DMS 273 (cell line): ENCODE results near the gene HCN2.
A peak's percentile ranks its signal among the peaks of the same experiment; 100 is the strongest.

ENCODE experiments used
- DNase-seq: peaks from one replicate; lab custom pipeline; 2025; ENCODE audit not compliant: unreplicated experiment; lab: John Stamatoyannopoulos, UW

Gene HCN2

DNA sequence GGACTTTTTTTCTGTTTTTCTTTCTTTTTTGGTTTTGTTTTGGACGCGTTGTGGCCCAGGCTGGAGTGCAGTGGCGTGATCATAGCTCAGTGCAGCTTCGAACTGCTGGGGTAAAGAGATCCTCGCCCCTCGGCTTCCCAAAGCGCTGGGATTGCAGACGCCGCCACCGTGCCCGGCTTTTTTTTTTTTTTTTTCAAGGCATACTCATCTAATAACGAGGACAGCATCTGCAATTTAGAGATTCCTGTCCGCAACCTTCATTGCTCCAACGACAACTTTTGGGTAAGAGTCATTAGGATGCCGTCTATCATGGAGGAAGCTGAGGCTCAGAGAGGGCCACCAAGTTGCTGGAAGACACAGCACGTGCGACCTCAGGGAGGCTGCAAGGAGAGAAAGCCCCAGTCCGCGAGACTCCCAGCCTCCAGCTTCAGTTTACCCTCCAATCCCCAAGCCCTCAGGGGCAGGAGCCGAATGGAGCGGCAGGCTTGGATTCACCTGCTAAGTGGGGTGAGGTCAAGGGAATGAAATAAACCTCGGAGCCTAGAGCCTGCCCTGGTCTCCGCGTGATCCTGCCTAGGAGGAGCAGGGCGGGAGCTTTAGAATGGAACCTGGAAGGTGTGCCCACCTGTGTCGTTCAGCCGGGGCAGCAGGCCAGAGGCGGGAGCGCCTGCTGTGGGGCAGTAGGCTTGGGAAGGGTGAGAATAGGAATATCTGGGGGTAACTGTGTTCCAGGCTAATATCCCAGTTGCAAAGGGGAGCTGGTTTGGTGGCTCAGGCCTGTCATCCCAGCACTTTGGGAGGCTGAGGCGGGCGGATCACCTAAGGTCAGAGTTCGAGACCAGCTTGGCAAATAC is 44.3 kb downstream of the HCN2 start:
- DNase-seq: peak; percentile 53

DNA sequence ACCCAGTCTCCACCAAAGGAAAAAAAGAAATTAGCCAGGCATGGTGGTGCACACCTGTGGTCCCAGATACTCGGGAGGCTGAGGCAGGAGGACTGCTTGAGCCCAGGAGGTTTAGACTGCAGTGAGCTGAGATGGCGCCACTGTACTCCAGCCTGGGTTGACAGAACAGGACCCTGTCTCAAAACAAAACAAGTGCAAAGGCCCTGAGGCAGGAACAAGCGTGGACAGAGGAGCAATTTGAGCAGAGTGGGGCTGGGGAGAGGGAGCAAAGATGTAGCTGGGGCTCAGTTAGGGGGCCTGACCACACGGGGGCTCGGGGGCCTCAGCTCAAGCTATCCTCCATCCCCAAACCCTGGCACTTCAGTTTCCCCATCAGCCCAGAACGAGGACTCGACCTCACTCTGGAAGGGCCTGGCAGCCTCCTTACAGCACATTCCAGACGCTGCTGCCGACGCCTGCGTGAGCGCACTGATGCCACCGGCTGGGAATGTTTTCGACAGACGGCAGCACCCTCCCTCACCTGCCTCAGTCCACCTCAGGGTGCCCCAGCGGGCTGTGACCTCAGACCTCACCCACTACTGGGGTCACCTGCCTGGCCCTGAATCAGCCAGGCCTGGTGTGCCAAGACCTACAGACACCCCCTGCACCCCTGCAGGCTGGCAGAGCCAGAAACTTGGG is 45.4 kb downstream of the HCN2 start:
- DNase-seq: no peak

DNA sequence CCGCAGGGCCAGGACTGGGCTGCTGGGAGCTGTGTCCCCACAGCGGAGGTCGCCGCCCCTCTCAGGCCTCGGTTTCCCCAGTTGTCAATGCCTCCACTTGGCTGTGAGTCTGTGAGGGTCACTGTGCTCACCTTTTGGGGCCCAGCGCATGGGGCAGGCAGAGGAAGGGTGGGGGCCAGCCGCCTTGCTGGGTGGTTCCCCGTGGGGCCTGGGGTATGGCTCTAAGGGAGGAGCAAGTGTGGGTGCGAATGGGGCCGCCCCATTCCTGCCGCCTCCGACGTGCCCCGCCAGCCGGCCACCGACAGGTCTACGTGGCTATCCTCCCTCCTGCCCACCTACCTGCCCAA is 49.2 kb downstream of the HCN2 start:
- no peak for DNase-seq

DNA sequence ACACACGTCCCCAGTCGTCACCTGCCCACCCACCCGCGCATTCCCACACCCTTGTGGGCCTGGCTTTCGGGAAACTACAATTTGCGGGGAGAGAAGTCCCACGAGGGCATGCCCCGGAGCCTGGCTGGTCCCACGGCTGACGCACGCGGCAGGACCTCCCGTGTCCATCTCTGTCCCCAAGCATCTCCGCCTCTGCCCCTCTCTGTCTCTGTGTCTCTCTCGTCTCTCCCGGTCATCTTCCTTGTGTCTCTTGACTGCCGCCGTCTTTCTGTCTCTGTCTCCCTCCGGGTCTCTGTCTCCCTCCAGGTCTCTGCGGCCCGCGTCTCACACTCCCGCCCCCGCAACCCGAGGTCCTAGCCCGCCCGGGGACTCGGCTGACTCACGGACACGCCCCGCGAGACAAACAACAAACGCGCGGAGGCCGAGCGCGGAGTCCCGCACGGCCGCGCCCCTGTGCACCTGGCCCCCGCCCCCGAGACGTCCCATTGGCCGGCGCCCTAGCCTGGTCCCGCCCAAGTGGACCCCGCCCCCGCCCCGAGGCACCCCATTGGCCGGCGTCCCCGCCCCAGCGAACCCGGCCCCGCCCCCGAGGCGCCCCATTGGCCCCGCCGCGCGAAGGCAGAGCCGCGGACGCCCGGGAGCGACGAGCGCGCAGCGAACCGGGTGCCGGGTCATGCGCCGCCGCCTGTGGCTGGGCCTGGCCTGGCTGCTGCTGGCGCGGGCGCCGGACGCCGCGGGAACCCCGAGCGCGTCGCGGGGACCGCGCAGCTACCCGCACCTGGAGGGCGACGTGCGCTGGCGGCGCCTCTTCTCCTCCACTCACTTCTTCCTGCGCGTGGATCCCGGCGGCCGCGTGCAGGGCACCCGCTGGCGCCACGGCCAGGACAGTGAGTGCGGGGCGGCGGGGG is 49.8 kb downstream of the HCN2 start, which contains the start of gene FGF22:
FGF22 (plus strand) TSS at position 627 of the 908 bp plus-strand sequence; CDS start at position 674, 47 bp downstream.
- DNase-seq: peak; percentile 96

DNA sequence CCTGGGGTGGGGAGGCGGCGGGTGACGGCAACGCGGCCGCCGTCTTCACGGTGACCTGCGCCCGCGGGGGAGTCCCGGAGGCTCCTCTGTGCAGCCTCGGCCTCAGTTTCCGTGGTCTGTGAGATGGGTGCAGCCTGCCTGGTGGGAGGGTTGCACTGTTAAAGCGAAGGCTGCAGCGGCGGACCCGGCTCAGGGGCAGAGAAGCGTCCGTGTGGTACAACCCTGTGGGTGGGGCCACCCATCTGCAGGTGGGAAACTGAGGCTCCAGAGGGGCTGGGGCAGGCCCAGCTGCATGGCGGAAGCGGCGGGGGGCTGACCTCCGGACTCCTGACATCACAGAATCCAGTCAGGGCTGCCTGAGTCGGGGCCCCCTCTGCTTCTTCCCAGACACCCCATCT is 50.5 kb downstream of the HCN2 start:
- no peak for DNase-seq

DNA sequence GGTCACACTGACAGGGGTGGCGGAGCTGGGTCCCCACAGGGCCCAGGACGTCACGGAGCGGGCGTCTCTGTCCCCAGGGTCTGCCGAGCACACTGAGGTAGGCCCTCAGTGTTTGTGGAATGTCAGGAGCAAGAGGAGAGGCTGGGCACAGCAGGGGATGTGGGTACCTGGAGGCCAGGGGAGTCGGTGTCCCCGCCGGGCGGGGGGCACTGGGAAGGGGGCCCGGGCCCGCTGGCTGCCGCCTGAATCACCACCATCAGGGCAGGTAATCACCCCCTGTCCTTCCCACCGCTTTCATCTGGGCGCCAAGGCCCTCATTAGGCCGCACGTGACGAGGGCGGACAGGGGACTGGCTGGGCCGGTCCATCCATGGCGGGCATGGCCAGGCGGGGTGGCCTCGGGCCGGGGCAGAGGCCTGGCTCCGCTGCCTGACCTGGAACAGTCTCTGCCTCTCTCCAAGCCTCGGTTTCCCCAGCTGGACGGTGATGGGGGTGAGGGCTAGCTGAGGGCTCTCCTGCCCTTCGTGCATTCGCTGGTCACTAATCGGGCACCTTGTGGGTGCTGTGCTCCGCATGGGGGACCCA is 51.0 kb downstream of the HCN2 start:
- DNase-seq: no peak

DNA sequence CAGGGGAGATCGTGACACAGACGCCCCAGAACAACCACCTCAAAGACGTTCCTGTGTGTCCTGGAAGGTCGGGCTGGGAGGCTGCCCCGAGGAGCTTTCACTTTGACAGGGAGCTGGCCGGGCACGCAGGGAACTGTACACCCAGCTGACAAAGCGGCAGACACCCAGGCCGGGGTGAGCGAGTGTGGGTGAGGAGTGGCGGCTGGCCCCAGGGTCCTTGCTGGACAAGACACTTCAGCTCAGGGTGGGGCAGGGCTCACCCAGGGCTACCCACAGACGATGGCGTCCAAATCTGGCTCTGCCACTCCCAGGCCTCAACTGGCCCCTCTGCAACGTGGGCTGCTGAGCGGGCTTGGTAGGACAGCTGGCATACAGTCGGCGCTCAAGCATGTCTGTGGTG is 52.0 kb downstream of the HCN2 start:
- DNase-seq: no peak

DNA sequence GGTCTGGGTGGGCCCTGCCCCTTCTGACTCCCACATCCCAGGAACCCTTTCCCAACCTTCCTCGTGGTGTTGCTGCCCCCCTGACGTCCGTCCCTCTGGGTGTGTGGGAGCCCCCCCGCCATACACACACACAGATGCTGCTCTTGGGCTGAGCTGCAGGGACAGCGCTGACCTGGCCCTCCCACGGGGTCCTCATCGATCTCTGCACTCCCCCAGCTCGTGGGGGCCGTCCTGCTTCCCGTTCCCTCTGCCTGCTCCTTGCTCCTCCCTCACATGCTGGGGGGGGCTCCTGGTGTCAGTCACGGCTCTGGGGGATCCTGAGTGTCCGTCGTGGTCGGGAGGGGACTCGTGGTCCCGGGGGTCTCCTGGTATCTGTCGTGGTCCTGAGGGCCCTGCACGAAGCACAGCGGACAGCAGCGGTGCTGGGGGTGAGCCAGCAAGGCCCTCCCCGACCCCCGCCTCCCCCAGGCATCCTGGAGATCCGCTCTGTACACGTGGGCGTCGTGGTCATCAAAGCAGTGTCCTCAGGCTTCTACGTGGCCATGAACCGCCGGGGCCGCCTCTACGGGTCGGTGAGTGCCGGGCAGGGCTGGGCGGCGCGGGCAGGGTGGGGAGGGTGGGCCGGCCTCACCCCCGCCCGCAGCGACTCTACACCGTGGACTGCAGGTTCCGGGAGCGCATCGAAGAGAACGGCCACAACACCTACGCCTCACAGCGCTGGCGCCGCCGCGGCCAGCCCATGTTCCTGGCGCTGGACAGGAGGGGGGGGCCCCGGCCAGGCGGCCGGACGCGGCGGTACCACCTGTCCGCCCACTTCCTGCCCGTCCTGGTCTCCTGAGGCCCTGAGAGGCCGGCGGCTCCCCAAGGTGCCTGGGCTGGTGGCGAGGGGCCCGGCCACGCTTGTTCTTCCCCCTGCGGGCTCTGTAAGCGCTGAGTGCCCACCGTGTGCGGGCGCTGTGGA is 53.4 kb downstream of the HCN2 start:
- no peak for DNase-seq

DNA sequence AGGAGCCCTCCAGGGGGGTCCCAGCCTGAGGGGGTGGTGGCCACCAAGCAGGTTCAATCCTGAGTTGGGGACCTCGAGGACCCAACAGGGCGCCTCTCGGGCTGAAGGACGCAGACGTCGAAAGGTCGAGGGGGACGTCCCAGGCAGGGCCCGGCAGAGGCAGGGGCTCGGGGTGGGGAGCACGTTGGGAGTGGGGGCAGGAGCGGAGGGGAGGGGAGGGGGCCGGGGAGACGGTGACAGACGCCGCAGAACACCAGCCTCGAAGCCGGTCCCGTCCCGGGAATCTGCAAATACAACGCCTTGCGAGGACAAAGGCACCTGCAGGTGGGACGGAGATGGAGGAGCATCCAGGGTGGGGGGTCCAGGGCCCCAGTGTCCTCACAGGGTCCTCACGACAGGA is 54.1 kb downstream of the HCN2 start:
- DNase-seq: no peak

DNA sequence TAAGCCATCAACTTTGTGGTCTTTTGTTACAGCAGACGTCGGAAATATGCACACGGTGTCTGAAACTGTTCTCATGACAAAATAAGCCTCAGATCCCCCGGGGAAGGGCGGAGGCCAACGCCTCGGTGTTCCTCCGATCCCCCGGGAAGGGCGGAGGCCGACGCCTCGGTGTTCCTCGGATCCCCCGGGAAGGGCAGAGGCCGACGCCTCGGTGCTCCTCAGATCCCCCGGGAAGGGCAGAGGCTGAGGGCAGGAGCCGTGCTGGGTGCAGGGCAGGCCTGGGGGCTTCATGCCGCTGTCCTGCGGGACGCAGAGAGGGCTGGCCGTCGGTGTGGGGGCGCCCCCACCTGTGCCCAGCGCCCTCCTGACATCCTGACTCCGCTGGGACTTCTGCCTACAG is 54.7 kb downstream of the HCN2 start:
- no peak for DNase-seq

DNA sequence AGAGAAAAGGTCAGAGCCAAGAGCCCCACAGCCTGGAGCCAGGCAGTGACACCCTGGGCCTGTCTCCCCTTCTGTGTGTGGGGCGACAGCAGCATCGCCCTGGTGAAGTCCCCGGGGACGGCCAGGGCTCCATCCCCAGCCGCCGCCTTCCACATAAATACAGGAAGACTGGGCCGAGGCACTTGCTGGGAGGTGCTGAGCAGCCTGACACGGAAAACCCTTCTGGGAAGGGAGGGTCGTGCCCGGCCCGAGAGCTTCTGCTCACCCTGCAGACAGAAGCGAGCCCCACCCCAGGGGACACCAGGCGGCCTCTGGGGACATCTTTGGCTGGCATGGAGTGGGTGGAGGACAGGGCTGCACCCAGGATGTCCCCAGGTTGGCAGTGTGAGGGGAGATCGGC is 55.1 kb downstream of the HCN2 start:
- DNase-seq: no peak

DNA sequence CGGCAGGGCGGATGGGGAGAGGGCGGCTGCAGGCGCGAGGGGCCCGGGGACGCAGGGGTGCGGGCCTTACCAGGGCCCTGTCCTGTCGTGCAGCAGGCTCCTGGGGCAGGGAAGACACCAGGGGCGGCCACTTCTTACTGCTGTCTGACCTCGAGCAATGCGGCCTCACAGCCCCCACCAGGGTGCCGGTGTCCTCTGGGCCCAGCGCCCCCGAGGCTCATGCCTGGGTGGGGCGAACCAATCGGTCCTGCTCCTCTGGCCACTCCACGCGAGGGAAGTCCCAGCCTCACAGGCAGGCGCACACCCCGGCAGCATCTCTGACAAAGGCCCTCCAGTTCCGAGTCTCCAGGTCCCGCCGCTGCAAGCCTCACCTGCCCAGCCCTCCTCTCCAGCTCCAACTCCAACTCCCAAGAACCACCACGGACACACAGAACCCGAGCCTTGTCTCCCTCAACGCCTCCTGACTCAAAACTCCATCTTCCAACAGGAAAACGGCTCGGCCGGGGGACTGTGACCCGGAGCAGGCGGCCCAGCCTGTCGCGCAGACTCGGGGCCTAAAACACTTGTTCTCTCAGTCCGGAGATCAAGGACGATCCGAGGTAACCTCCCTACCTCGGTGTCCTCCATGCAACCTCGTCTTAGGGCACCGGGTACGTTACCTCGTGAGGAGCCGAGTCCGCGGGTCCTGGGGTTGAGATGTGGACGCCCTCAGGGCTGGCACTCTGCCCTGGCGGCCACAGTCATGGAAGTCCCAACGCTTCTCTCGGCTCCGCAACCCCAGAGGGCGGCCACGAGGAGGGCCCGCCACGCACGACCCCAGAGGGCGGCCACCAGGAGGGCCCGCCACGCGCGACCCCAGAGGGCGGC is 56.5 kb downstream of the HCN2 start:
- DNase-seq: no peak

DNA sequence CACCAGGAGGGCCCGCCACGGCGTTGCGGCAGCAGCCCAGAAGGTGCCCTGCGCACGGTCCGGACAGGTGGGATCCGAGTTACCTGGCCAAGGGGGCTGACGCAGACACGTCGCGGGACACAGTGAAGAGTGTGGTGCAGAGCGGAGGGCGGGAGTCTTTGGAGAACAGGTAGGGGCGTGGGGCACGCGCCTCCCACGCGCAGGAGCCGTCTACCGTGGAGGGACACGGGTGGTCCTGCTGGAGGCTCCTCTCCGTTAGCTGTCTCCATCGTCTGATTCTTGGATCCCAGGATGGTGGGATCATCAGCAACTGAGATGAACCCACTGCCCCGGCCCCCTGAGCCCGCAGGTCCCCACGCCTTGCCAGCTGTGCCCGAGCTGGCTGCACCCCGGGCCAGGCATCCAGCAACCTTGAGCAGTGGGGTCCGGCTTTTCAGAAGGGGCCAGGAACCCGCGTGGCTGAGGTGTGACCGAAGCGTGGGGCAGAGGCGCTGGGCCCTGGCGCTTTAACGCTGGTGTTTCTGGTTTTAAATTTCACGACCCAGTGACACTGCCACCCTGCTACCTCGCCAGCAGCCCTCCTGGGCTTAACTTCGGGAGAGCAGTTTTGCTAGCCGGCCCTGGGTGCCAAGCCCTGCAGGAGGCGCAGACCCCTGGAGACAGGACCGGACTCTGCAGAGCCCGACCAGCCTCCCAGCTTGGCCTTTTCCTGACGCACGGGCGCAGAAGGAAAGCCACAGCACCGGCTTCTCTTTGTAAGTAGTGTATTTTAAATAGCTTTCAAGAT is 57.3 kb downstream of the HCN2 start:
- no peak for DNase-seq

DNA sequence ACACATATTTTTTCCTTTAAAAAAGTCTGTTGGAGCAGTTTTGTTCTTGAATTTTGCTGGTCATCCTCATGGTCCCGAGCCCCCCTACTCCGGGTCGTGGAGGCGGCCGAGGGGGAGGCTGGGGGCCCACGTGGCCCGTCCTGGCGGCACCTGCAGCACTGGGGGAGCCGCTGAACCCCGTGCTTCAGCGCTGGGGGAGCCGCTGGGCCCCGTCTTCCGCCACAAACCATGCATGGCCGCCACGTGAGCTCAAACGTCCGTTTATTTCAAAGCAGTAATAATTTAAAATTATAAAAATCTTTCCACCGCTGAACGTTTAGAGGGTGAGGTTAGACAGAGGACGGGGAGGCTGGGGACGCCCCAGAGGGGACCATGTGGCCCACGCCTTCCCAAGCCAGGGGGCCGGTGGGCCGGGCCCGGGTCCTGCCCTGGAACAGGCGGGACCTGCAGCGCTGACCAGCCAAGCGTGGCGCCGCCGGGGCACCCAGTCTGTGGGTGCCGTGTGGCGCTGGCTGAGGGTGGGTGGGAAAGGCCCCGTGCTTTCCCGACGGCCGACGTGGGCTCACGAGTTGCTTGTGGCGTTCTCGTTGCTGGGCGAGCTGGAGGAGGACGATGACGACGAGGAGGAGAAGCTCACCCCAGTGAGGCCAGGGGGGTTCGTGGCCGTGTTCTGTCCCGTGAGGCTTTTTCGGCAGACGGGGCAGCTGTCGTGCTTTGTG is 58.0 kb downstream of the HCN2 start:
- DNase-seq: no peak

DNA sequence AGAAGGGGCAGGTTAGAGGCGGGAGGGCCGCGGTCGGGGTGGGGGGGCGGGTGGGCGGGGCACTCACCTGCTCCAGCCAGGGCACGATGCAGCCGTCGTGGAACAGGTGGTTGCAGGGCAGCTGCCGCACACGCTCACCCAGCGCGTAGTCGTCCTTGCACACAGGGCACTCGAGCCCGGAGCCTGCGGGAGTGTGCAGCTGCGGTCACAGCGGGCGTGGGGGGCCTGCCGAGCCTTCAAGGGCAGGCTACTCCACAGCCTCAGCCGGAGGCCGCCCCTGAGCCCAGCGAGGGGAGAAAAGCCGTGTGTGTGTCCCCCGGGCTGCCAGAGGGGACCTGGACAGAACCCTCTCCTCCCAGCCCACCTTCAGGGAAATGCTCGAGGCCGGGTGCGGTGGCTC is 58.6 kb downstream of the HCN2 start:
- DNase-seq: no peak

DNA sequence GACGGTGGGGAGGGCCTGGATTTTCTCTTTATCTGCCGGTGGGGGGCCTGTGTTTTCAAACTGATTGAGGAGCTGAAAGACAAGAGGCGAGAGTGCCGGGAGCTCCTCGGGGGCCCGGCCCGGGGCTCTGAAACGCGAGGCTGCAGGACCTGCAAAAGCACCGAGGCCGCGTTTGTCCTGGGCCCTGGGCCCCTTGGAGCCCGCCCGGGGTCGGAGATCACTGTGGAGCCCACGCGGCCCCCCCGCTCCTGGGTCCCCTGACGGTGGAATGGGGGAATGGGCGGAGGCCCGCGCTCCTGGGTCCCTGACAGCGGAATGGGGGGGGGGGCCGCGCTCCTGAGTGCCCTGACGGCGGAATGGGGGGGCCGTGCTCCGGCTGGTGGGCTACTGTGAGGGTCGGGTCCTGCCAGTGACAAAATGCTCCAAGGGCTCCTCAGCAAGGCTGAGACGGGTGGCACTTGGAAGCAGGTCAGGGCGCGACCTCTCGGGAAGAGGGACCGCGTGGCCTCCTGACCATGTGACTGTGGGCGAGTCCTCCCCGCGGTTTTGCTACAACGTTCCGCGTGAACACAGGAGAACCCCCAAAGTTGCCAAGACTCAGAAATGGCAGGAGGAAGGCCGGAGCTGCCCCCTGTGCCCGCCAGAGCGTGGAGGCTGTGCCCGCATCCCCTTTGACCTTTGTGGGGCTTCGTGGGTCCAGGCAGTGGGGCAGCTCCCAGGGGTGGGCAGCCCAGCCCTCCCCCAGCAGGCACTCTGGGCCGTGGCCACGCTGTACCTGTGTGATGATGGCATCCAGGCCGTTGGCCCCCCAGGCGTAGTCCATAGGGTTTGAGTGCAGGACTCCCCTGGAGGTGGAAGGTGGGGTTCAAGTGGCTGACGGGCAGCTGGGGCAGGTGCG is 59.5 kb downstream of the HCN2 start:
- no peak for DNase-seq

DNA sequence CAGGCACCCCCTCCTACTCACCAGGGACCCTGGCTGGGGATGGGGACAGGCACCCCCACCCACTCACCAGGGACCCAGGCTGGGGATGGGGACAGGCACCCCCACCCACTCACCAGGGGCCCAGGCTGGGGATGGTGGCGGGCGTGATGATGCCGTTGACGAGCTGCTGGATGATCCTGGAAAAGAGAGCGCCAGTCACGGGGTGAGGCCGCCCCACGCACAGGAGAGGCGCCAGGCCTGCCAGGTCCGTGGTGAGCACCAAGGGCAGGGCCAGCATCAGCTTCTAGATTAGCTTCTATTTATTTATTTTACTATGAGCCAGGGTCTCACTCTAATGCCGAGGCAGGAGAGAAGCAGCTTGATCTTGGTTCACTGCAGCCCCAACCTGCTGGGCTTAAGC is 60.4 kb downstream of the HCN2 start:
- DNase-seq: no peak
